B cell (primary cell): ENCODE results near the gene AQP5.

ENCODE experiments used
- EZH2 ChIP-seq: IDR thresholded peaks from 2 replicates; pipeline ENCODE4 v1.6.1; 2012; ENCODE audit warnings: borderline replicate concordance, low read depth, mild to moderate bottlenecking, moderate library complexity, low read length; ENCODE audit not compliant: insufficient read depth, poor library complexity, severe bottlenecking
- TF ChIP-seq, protein P1 (sequence below): fragments of 200-600 bp; IDR thresholded peaks from one replicate; pipeline ENCODE4 v1.8.0; 2022; ENCODE audit warnings: antibody characterized with exemption, mild to moderate bottlenecking

DNA sequence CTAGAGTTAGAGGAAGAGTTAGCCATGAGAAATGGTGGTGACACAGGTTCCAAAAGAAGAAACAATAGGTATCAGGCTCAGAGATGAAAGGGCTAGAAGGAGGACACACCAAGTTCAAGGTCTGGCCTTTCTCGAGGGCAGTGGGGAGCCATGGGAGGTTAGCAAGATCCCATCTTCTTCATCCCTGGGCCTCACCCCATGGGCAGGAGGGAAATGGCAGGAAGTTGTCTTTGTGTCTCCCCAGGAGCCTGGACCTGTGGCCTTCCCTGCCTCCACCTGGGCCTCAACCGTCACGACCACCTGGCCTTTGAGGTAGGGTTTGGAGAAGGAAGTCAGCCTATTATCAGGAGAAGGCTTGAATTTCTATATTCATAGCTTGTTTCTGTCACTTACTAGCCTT, 17.0 kb upstream of the AQP5 start:
- TF ChIP-seq, protein P1, sequence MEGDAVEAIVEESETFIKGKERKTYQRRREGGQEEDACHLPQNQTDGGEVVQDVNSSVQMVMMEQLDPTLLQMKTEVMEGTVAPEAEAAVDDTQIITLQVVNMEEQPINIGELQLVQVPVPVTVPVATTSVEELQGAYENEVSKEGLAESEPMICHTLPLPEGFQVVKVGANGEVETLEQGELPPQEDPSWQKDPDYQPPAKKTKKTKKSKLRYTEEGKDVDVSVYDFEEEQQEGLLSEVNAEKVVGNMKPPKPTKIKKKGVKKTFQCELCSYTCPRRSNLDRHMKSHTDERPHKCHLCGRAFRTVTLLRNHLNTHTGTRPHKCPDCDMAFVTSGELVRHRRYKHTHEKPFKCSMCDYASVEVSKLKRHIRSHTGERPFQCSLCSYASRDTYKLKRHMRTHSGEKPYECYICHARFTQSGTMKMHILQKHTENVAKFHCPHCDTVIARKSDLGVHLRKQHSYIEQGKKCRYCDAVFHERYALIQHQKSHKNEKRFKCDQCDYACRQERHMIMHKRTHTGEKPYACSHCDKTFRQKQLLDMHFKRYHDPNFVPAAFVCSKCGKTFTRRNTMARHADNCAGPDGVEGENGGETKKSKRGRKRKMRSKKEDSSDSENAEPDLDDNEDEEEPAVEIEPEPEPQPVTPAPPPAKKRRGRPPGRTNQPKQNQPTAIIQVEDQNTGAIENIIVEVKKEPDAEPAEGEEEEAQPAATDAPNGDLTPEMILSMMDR, result no peak
- no peak for TF ChIP-seq EZH2
